ENCODE results near the gene AHSG.

Gene AHSG

GRCh38 chr3:186594591-186595113 lies 18.2 kb upstream of the AHSG start:
- DNase-seq, result no peak

GRCh38 chr3:186596568-186597287 lies 16.1 kb upstream of the AHSG start:
- DNase-seq, result no peak

- DNase-seq, result no peak
Measured at GRCh38 chr3:186598108-186598784, 14.6 kb upstream of the AHSG start.

GRCh38 chr3:186598794-186599141 lies 14.1 kb upstream of the AHSG start:
- DNase-seq, result no peak

GRCh38 chr3:186599142-186599784 lies 13.6 kb upstream of the AHSG start:
- DNase-seq, result no peak

GRCh38 chr3:186599785-186600166 lies 13.1 kb upstream of the AHSG start:
- no peak for DNase-seq

GRCh38 chr3:186600896-186601295 lies 12.0 kb upstream of the AHSG start:
- no peak for DNase-seq

- DNase-seq, result no peak
Measured at GRCh38 chr3:186603159-186603558, 9.7 kb upstream of the AHSG start.

GRCh38 chr3:186605078-186605477 lies 7.8 kb upstream of the AHSG start:
- no peak for DNase-seq

- DNase-seq, result no peak
Measured at GRCh38 chr3:186605561-186606545, 7.0 kb upstream of the AHSG start.

GRCh38 chr3:186608624-186609215 lies 4.1 kb upstream of the AHSG start:
- DNase-seq, result no peak

- no peak for DNase-seq
Measured at GRCh38 chr3:186609247-186609868, 3.5 kb upstream of the AHSG start.

GRCh38 chr3:186612065-186612464 lies 795 bp upstream of the AHSG start:
- DNase-seq, result no peak

GRCh38 chr3:186613637-186614265 lies 891 bp downstream of the AHSG start:
- no peak for DNase-seq

GRCh38 chr3:186614266-186614596 lies 1.4 kb downstream of the AHSG start:
- DNase-seq, result no peak

- peak; percentile 70 for DNase-seq
Measured at GRCh38 chr3:186614597-186615483, 2.0 kb downstream of the AHSG start.

- no peak for DNase-seq
Measured at GRCh38 chr3:186616299-186616617, 3.4 kb downstream of the AHSG start.

GRCh38 chr3:186617036-186617946 lies 4.4 kb downstream of the AHSG start:
- peak; percentile 83 for DNase-seq

GRCh38 chr3:186618318-186618938 lies 5.6 kb downstream of the AHSG start:
- DNase-seq, result no peak

Measured in activated gamma-delta T cell treated with Interleukin-2 at 50 U/mL for 16 hours (primary cell).